Calu3 (cell line): ENCODE measurements around the gene ZNF426. TPM values are rescaled to one million over a fixed set of nuclear protein-coding genes. Genes with fewer than 3 reads are reported as not detected.
A peak's percentile ranks its signal among the peaks of the same experiment; 100 is the strongest.
"Not testable (repeated sequence)": the region's sequence is repeated elsewhere in the genome, so short reads cannot be mapped to it uniquely, and the experiment has no call there.

Experiments
- BruUV-seq: library from RNA; stranded (reverse); fragments of 400-500 nt; replicated peaks from 2 replicates; lab custom pipeline; 2021; lab: Mats Ljungman, UMichigan
- CTCF ChIA-PET: fragments of 300-600 bp; sonication (Branson Sonifier 250); formaldehyde crosslinking; loops from one replicate; lab custom pipeline; 2022; ENCODE audit warnings: antibody characterized with exemption; lab: Charles Lee
- DNase-seq: peaks from one replicate; pipeline ENCODE4 v3.0.0; 2022
- H3K27ac Mint-ChIP-seq: one replicate; pipeline ENCODE4 v1.8.0; 2022; ENCODE audit warnings: mixed read lengths; ENCODE audit not compliant: unreplicated experiment
- H3K27me3 Mint-ChIP-seq: one replicate; pipeline ENCODE4 v1.8.0; 2022; ENCODE audit warnings: mixed read lengths; ENCODE audit not compliant: unreplicated experiment
- H3K36me3 Mint-ChIP-seq: one replicate; pipeline ENCODE4 v1.8.0; 2022; ENCODE audit warnings: mild to moderate bottlenecking, moderate library complexity, mixed read lengths; ENCODE audit not compliant: insufficient read depth, unreplicated experiment
- H3K4me1 Mint-ChIP-seq: one replicate; pipeline ENCODE4 v1.8.0; 2022; ENCODE audit warnings: mild to moderate bottlenecking, low read depth, mixed read lengths; ENCODE audit not compliant: unreplicated experiment
- H3K4me3 Mint-ChIP-seq: one replicate; pipeline ENCODE4 v1.8.0; 2022; ENCODE audit warnings: mild to moderate bottlenecking, low read depth, moderate library complexity, mixed read lengths; ENCODE audit not compliant: unreplicated experiment
- H3K9me3 Mint-ChIP-seq: one replicate; pipeline ENCODE4 v1.8.0; 2022; ENCODE audit warnings: low read depth, mixed read lengths; ENCODE audit not compliant: unreplicated experiment
- intact Hi-C: fragments of 100-400 bp; cut with micrococcal nuclease; formaldehyde crosslinking; loops from one replicate; pipeline ENCODE4 v1.10.0; 2022; ENCODE audit not compliant: unreplicated experiment
- total RNA-seq: library from RNA; stranded (reverse); gene quantifications from 2 replicates; pipeline ENCODE4 v1.2.3, GENCODE V29; 2022
- TF ChIP-seq, protein P1 (sequence below): fragments of 200-600 bp; IDR thresholded peaks from one replicate; pipeline ENCODE4 v1.8.0; 2022; ENCODE audit warnings: antibody characterized with exemption; ENCODE audit not compliant: unreplicated experiment

The ZNF426 gene
- total RNA-seq, 1 experiment from 2014 or later: 7.8 TPM

- TF ChIP-seq, protein P1, sequence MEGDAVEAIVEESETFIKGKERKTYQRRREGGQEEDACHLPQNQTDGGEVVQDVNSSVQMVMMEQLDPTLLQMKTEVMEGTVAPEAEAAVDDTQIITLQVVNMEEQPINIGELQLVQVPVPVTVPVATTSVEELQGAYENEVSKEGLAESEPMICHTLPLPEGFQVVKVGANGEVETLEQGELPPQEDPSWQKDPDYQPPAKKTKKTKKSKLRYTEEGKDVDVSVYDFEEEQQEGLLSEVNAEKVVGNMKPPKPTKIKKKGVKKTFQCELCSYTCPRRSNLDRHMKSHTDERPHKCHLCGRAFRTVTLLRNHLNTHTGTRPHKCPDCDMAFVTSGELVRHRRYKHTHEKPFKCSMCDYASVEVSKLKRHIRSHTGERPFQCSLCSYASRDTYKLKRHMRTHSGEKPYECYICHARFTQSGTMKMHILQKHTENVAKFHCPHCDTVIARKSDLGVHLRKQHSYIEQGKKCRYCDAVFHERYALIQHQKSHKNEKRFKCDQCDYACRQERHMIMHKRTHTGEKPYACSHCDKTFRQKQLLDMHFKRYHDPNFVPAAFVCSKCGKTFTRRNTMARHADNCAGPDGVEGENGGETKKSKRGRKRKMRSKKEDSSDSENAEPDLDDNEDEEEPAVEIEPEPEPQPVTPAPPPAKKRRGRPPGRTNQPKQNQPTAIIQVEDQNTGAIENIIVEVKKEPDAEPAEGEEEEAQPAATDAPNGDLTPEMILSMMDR: no peak
- no peaks in the 10 kb centered on the region for H3K4me1 Mint-ChIP-seq
- intact Hi-C loops: no loop called here
- H3K27me3 Mint-ChIP-seq: no peaks in the 10 kb centered on the region
- H3K9me3 Mint-ChIP-seq: peaks cover 6% of the 10 kb centered on the region
- H3K4me3 Mint-ChIP-seq: no peak overlapping the region
- no peak for DNase-seq
- no TSS peak for BruUV-seq
- H3K36me3 Mint-ChIP-seq: no peaks in the 10 kb centered on the region
- no peak overlapping the region for H3K27ac Mint-ChIP-seq
- CTCF ChIA-PET: no interaction called here
Observed at GRCh38 chr19:9552536-9553274, 14.3 kb upstream of the ZNF426 start.

GRCh38 chr19:9547870-9548269 is 9.4 kb upstream of the ZNF426 start:
- no peak overlapping the region for H3K4me3 Mint-ChIP-seq
- CTCF ChIA-PET: no interaction called here
- TF ChIP-seq, protein P1: no peak
- no peaks in the 10 kb centered on the region for H3K36me3 Mint-ChIP-seq
- BruUV-seq: no TSS peak
- DNase-seq: no peak
- peaks cover 12% of the 10 kb centered on the region for H3K9me3 Mint-ChIP-seq
- H3K27me3 Mint-ChIP-seq: no peaks in the 10 kb centered on the region
- no peak overlapping the region for H3K27ac Mint-ChIP-seq
- H3K4me1 Mint-ChIP-seq: no peaks in the 10 kb centered on the region
- intact Hi-C loops: no loop called here

GRCh38 chr19:9541281-9541680 is 2.8 kb upstream of the ZNF426 start:
- H3K27ac Mint-ChIP-seq, H3K4me3 Mint-ChIP-seq, BruUV-seq, H3K9me3 Mint-ChIP-seq, DNase-seq, intact Hi-C loops, H3K4me1 Mint-ChIP-seq, H3K27me3 Mint-ChIP-seq: not testable (repeated sequence)
- CTCF ChIA-PET: interaction anchor here (0.6 kb wide), 1 partner anchor 101 kb away, joined by 6 read pairs; no protein-coding TSS in a partner anchor
- peaks cover 21% of the 10 kb centered on the region for H3K36me3 Mint-ChIP-seq

DNA sequence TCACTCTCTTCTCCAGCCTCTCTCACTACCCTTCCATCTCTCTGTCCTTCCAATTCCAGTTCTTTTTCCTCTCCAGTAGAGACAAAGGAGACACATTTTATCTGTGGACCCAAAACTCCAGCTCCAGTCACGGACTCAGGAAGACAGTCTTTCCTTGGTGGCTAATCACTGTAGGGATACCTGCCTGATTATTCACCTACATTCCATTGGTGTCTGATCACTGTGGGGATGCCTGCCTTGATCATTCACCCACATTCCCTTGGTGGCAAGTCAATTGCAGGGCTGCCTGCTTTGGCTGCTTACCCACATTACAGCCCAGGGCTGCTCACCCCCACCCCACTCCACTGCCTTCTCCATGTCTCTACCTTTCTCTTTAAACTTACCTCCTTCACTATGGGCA is 1.5 kb upstream of the ZNF426 start:
- CTCF ChIA-PET, DNase-seq, H3K4me1 Mint-ChIP-seq, H3K9me3 Mint-ChIP-seq, H3K27me3 Mint-ChIP-seq, BruUV-seq, intact Hi-C loops: not testable (repeated sequence)
- H3K36me3 Mint-ChIP-seq: peaks cover 34% of the 10 kb centered on the region
- peak overlapping the region; percentile 9 for H3K27ac Mint-ChIP-seq
- peak overlapping the region; percentile 5 for H3K4me3 Mint-ChIP-seq

GRCh38 chr19:9539201-9539600 is 756 bp upstream of the ZNF426 start:
- CTCF ChIA-PET, H3K27me3 Mint-ChIP-seq, H3K4me1 Mint-ChIP-seq, H3K9me3 Mint-ChIP-seq, intact Hi-C loops, H3K4me3 Mint-ChIP-seq, DNase-seq, BruUV-seq: not testable (repeated sequence)
- H3K27ac Mint-ChIP-seq: peak overlapping the region; percentile 9
- H3K36me3 Mint-ChIP-seq: peaks cover 38% of the 10 kb centered on the region

DNA sequence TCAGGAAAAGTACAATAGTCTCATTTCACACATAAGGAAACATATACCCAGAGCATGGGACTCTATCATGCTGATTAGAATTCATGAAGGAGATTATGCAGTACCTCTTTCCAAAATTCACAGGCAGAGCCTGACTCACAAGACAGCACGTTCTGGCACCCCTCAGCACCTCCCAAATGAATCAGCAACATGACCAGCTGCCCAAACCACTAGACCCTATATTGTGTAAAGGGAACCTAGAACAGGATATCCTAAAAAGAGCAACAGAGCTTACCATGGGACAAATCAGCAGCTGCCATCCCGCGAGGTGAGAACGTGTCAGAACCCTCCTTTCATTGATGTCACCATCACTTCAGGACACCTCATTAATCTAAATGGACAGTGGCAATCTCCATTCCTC is 2.5 kb downstream of the ZNF426 start:
- CTCF ChIA-PET: no interaction called here
- no peak overlapping the region for H3K27ac Mint-ChIP-seq
- intact Hi-C loops: no loop called here
- H3K4me3 Mint-ChIP-seq: no peak overlapping the region
- peaks cover 56% of the 10 kb centered on the region for H3K36me3 Mint-ChIP-seq
- TF ChIP-seq, protein P1: no peak
- no peaks in the 10 kb centered on the region for H3K27me3 Mint-ChIP-seq
- no peak for DNase-seq
- BruUV-seq: no TSS peak
- peaks cover 9% of the 10 kb centered on the region for H3K9me3 Mint-ChIP-seq
- no peaks in the 10 kb centered on the region for H3K4me1 Mint-ChIP-seq
